HG03571 (cell line): ENCODE measurements around the gene CRB1.

Source experiments
- ATAC-seq: cut with Tn5 transposase; IDR thresholded peaks from one replicate; pipeline ENCODE4 v1.9.1; 2021; ENCODE audit not compliant: unreplicated experiment

The CRB1 gene

GRCh38 chr1:197302775-197303174 is 34.7 kb downstream of the CRB1 start:
- ATAC-seq, result no peak

- no peak for ATAC-seq
Observed at GRCh38 chr1:197303463-197303862, 35.4 kb downstream of the CRB1 start.

DNA sequence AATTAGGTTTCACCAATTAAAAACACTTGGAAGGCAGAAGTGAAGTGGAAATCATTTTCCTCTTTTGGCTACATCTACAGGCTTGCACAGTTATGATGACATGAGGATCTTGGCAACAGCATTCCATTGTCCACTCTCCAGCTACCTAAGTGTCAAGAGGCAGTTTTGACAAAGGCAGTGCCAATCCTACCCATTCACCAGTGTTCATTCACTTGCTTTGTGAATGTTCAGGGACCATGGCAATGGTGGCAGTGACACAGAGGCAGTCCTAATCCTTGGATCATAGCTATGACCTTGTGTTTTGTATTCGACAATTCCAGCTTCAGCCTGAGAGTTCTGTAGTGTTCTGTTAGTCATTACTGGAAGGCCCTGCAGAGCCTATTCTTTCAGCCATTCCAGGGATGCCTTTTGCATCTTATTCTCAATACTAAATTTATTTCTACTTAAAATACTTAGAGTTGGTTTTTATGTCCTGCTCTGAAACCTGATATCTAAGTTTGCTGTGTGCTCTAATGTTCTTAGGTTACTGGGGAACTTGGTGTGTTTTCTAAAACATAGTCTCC is 36.7 kb downstream of the CRB1 start:
- no peak for ATAC-seq

GRCh38 chr1:197305925-197306324 is 37.9 kb downstream of the CRB1 start:
- ATAC-seq, result no peak

DNA sequence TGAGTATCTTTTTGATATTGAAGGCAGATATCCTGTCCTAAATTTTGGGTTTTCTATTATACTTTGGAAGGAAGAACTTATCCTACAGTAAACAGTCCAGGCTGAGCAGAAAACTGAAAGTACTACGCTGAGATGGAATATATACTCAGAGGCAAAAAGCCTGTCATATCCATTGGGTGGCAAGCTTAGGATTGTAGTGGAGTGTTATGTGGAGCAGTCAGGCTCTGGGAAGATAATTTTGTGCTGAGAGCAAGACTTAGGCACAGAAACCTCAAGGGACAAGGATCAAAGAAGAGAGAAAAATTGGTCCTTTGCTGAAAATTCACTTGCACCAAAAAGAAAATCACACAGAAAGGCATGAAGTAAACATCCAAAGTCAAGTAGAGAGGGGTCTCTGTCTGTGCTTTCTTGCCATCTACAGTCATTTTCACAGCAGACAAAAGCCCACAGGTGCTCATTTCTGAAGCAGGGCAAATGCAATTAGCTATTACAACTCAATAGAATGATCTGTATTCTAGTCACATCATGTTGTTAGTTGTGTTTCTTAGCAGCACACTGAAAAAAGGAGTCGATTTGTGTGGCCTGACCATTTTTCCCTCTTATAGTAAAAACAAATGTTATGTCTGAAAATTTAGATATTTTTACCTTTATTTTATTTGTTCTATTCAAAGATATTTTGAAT is 38.5 kb downstream of the CRB1 start:
- no peak for ATAC-seq

- no peak for ATAC-seq
Observed at GRCh38 chr1:197307136-197307535, 39.1 kb downstream of the CRB1 start.

GRCh38 chr1:197307551-197307950 is 39.5 kb downstream of the CRB1 start:
- ATAC-seq, result no peak

- no peak for ATAC-seq
Observed at GRCh38 chr1:197311081-197311480, 43.0 kb downstream of the CRB1 start.

DNA sequence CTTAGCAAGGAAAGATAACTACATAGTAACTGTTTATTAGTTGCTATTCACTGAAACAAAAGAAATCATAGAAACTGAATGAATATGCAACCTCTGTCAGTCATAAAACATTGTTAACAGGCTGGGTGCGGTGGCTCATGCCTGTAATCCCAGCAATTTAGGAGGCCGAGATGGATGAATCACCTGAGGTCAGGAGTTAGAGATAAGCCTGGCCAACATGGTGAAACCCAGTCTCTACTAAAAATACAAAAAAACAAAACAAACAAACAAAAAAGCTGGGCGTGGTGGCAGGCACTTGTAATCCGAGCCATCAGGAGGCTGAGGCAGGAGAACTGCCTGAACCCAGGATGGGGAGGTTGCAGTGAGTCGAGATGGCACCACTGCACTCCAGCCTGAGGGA is 44.1 kb downstream of the CRB1 start:
- no peak for ATAC-seq

GRCh38 chr1:197313713-197314112 is 45.7 kb downstream of the CRB1 start:
- ATAC-seq, result no peak

DNA sequence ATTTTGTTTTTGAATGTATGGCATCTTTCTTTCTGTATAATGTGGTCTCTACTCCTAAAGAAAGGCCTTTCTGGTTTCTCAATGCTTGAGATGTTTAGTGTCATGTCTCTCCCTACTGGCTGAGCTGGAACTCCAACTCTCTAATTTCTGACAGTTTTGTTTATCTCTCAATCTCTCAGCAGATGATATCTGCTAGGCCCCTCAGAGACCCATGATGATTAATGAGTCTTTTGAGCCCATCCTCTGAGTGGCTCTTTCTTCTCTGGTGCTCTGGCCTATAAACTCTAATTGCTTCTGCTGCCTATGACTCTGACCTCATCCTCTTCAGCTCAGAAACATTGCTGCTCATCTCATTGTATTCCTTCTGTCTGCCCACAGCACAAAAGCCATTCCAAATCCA is 46.6 kb downstream of the CRB1 start:
- ATAC-seq, result no peak

GRCh38 chr1:197319631-197320030 is 51.6 kb downstream of the CRB1 start:
- no peak for ATAC-seq

- no peak for ATAC-seq
Observed at GRCh38 chr1:197320991-197321531, 53.0 kb downstream of the CRB1 start.

GRCh38 chr1:197321811-197322210 is 53.8 kb downstream of the CRB1 start:
- ATAC-seq, result no peak

DNA sequence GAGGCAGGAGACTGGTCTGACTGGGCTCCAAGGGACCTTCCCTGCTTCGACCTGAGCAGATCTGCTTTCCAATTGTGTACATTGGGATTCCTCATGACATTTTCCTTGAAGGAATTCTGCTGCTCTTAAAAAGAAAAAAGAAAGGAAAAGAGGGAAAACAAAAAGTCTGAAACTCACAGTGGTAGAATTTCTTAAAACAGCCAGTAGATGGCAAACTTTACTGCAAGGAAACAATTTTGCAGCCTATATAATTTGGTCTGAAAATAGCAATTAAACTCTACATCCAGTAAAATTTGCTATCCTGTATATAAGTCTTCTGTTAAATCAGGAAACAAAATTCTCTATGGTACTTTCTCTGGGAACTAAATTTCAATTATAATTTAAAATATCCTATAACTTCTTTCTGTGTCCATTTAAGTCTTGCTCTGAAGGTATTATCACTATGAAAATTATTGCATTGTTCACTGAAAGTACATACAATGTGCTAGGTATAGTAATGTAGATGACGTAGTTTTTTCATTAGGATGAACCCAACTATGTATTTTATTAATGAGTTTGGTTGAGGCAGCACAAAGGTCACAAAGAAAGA is 59.8 kb downstream of the CRB1 start:
- ATAC-seq, result no peak

GRCh38 chr1:197330213-197330612 is 62.2 kb downstream of the CRB1 start:
- no peak for ATAC-seq

DNA sequence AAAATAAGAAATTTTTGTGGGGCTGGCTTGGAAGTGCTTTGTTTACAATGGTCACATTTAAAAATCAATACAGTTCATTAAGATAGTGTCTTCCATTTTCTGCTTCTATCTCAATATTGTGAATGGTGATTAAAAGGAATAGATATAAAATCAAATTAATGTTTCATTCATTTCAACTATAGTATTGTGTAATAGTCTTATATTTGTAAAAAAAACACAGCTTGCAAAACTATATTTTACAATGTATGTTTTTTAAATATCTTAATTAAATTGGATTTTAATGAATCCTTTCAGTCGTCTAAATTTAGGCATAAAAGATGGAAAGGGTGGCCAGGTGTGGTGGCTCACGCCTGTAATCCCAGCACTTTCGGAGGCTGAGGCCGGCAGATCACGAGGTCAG is 63.5 kb downstream of the CRB1 start:
- ATAC-seq, result no peak

- ATAC-seq, result no peak
Observed at GRCh38 chr1:197333041-197333440, 65.0 kb downstream of the CRB1 start.

DNA sequence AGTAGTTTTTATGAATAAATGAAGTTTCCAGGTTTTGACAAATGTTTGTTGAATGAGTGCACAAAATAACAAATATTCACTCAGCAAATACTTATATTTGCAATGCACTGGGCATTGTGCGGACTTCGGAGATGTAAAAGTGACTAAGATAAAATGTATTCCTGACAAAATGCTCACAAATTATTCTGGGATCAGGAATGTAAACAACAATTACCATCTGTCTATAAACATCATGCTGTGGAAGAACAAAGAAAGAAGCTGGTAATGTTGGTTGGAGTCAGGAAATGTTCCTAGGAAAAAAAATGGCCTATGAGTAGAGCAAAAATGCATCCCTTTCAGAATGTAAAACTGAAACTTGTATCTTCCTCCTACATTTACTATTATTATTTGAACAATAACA is 68.5 kb downstream of the CRB1 start:
- no peak for ATAC-seq

DNA sequence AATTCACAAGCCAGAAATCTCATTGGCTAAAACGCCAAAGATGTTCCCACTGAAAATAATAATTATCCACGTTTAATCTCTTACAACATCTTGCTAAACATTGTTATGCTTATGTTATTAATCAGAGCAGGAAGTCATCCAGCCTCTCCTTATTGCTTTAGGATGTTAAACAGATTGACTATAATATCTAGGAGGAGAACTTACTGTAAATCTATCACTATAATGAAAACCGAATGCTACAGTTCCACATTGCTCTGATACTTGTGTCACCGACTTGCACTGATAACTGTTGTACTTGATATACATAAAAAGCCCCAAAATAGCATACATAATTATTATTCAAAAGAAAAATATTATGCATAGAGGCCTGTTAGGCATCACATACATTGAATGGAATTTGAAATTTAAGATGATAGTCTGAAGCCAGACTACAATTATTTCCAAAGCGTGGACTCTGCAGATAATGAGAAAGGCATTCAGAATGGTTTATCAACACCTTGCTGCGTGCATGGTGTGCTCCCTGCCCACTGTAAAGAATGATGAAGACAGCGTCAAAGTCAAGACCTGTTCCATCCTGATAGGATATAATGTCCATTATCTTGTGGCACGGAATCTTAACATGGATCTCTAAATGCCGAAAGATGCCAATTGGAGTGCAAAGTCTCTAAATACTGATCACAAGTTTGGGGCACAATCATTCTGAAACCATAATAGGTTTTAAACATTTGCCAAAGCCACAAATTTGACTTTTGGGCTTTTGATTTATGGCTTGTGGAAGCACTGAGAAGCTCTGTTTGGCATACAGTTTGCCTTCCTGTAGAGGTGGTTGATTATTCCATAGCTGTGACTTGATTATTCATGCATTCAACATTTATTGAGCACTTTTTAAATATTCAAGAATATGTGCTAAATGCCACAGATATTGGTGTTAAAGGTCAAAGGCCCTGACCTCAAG is 71.3 kb downstream of the CRB1 start:
- ATAC-seq, result no peak

- ATAC-seq, result no peak
Observed at GRCh38 chr1:197341626-197342025, 73.6 kb downstream of the CRB1 start.
